GM21825 (cell line): ENCODE data around the gene OXLD1.

Source experiments
- ATAC-seq: cut with Tn5 transposase; IDR thresholded peaks from one replicate; pipeline ENCODE4 v1.9.1; 2021; ENCODE audit warnings: mild to moderate bottlenecking, moderate library complexity; ENCODE audit not compliant: unreplicated experiment

OXLD1 gene

DNA sequence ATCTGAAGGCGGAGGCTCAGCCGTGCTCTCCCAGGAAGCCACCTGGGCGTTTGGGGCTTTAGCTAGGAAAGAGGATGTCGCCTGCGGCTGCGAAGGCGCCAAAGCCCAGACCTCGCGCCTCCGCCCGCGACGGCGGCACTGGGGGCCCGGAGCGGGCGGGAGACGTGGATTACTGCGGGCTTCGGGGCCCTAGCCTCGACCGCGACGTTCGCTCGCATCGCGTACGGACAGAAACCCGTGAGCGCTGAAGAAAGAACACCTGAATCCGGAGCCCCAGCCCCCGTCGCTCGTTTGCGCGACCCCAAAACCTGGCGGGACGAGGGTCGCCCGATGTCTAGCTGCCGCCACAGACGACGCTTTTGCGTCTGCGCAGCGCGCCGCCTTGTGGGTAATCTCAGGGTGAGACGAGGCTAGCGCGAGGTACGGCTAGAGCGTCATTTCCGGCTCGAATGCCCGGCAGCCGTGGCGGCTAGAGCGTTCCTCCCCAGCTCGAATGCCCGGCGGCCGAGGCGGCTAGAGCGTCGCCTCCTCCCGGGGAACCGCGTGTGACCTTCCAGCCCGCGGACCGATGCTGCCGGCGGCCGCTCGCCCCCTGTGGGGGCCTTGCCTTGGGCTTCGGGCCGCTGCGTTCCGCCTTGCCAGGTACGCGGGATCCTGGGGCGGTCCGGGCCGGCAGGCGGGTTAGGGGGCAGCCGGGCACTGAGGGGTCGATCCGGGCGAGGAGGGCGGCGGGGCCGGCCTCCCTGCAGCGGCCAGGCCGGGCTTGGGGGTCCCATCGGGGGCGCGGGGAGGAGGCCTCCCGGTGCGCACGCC, 36.7 kb upstream of the OXLD1 start, which contains the start of gene MRPL12:
TSS of gene MRPL12 (plus strand) at position 434 of the 813 bp plus-strand sequence. CDS start at position 569, 135 bp downstream.
- peak; percentile 70 for ATAC-seq

DNA sequence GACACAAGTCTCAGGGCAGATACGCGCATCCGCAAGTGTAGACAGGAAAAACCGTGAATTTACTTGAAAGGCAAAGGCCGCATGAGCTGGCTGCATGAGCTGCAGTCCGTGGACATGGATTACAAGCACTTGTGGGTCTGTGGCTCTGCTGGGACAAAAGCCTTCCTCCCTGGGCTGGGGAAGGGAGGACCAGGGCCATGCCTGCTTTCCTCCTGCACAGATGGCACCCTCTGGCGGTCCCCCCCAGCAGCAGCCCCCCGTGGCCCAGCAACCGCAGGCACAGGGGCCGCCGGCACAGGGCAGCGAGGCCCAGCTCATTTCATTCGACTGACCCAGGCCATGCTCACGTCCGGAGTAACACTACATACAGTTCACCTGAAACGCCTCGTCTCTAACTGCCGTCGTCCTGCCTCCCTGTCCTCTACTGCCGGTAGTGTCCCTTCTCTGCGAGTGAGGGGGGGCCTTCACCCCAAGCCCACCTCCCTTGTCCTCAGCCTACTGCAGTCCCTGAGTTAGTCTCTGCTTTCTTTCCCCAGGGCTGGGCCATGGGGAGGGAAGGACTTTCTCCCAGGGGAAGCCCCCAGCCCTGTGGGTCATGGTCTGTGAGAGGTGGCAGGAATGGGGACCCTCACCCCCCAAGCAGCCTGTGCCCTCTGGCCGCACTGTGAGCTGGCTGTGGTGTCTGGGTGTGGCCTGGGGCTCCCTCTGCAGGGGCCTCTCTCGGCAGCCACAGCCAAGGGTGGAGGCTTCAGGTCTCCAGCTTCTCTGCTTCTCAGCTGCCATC, 35.1 kb upstream of the OXLD1 start:
- no peak for ATAC-seq

- no peak for ATAC-seq
Observed at GRCh38 chr17:81700353-81701287, 34.2 kb upstream of the OXLD1 start.

- ATAC-seq = no peak
Observed at GRCh38 chr17:81697261-81698044, 31.0 kb upstream of the OXLD1 start.

GRCh38 chr17:81696218-81696941, 30.0 kb upstream of the OXLD1 start:
- ATAC-seq = no peak

- no peak for ATAC-seq
Observed at GRCh38 chr17:81695801-81696200, 29.4 kb upstream of the OXLD1 start.

- no peak for ATAC-seq
Observed at GRCh38 chr17:81695211-81695610, 28.8 kb upstream of the OXLD1 start.

DNA sequence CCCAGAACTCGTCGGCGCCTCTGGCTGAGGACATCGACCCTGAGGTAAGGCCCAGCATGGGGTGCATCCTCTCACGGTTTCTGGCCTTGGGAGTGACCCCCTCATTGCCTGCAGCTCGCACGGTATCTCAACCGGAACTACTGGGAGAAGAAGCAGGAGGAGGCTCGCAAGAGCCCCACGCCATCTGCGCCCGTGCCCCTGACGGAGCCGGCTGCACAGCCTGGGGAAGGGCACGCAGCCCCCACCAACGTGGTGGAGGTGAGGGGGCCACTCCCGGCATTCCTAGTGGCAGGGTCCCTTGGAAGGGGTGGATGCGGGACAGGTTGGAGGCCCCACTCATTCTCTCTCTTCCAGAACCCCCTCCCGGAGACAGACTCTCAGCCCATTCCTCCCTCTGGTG, 28.4 kb upstream of the OXLD1 start:
- no peak for ATAC-seq

DNA sequence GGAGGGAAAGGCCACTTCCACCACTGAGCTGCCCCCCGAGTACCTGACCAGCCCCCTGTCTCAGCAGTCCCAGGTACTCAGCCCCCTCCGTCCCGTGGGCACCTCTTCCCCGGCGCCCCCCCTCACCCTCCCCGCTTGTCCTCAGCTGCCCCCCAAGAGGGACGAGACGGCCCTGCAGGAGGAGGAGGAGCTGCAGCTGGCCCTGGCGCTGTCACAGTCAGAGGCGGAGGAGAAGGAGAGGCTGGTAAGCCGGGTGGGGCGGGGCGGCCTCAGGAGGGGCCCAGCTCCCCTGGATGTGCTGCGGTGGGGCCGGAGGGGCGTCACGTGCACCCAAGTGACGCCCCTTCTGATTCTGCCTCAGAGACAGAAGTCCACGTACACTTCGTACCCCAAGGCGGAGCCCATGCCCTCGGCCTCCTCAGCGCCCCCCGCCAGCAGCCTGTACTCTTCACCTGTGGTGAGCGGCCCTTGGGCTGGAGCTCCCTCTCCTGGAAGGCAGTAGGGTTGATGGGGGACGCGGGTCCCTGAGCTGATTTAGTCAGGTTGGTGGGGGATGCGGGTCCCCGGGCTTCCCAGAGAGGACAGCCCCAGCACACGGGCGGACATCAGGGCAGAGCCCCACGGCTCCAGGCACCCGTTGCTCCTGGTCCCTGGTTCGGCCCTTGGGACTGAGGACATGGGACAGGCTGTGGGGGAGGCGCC, 27.3 kb upstream of the OXLD1 start:
- ATAC-seq = no peak

GRCh38 chr17:81691608-81692007, 25.2 kb upstream of the OXLD1 start:
- ATAC-seq = no peak

- no peak for ATAC-seq
Observed at GRCh38 chr17:81691196-81691595, 24.8 kb upstream of the OXLD1 start.

GRCh38 chr17:81690549-81690948, 24.1 kb upstream of the OXLD1 start:
- ATAC-seq = no peak

DNA sequence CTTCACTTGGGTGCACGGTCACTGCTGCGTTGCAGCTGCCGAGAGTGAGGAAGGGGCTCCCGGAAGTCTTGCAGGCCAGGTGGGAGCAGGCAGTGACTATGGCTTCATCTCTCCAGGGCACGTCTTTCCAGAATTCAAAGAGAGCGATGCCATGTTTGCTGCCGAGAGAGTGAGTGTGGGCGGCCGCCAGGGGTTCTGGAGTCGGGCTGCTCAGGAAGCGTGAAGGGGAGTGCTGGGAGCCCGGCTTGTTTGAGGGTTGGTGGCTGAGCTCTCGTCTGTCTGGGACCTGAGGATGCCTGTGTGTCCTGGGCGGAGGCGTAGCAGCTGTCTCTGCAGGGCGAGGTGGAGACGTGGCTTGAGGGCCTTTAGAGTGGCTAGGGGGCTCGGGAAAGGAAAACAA, 23.7 kb upstream of the OXLD1 start:
- no peak for ATAC-seq

DNA sequence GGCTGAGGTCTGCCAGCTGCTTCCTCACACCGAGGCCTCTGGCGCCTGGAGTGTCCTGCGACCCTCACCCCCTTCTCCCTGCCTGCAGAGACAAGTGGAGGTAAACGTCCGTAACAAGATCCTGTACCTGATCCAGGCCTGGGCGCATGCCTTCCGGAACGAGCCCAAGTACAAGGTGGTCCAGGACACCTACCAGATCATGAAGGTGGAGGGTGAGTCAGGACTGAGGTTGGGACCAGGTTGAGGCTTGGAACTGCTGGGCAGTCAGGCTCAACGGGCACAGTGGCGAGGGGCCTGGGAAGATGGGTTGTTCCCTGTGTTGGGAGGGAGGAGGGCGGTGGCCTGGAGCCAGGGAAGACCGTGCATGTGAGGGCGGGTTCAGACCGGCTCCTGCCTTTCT, 22.2 kb upstream of the OXLD1 start:
- ATAC-seq = no peak

GRCh38 chr17:81687770-81688541, 21.6 kb upstream of the OXLD1 start:
- ATAC-seq = no peak

DNA sequence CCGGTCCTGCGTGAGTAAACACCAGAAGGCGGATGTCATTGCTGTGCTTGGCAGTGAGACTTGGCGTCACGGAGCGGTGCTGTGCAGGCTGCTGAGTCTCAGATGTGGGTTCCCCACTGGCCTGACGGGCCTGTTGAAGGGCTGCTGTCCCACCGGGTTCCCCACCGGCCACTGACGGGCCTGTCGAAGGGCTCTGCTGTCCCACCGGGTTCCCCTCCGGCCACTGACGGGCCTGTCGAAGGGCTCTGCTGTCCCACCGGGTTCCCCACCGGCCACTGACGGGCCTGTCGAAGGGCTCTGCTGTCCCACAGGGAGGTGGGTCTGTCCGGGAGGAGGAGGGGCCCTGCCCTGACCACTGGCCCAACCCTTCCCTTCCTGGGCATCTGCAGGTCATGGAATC, 20.2 kb upstream of the OXLD1 start:
- no peak for ATAC-seq

DNA sequence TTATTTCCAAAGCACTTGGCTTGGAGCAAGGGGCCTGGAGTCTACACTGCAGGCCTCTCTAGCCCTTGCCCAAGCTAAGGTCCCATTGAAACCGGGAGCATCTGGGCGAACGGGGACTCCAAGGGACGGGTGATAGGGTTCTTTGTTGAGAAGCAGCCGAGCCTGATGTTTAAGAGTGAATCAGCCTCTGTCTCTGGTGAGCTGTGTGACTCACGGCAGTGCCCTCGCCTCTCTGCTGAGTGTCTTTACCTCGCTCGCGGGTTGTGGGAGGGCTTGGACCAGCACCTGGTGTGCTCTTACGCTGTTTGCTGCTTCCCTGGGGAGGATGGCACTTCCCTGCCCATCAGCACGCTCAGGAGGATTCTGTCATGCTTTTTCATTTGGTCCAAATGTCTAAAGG, 18.7 kb upstream of the OXLD1 start:
- ATAC-seq = no peak

- ATAC-seq = no peak
Observed at GRCh38 chr17:81684442-81684911, 18.1 kb upstream of the OXLD1 start.
